AG04449 (cell line): ENCODE measurements around the gene TNFRSF13B.

Experiments
- CTCF ChIA-PET: fragments of 350-600 bp; formaldehyde crosslinking; extraction: SDS; loops from one replicate; lab custom pipeline; 2021; ENCODE audit warnings: antibody characterized with exemption; lab: Yijun Ruan, JAX
- POLR2A ChIA-PET: fragments of 400-600, 350-600 bp; formaldehyde crosslinking; extraction: SDS; loops from one replicate; lab custom pipeline; 2020; ENCODE audit warnings: antibody characterized with exemption, inconsistent platforms; lab: Yijun Ruan, JAX
- DNase-seq: peaks from one replicate; pipeline ENCODE4 v3.0.0-alpha.2; 2010; ENCODE audit warnings: low read depth, low spot score
- H3K4me3 ChIP-seq: 2 replicates; pipeline ENCODE4 v1.5.1; 2011; ENCODE audit warnings: low read depth, mild to moderate bottlenecking, control low read depth, low read length
- TF ChIP-seq, protein P1 (sequence below): IDR thresholded peaks from one replicate; pipeline ENCODE4 v1.5.1; 2011; ENCODE audit warnings: mild to moderate bottlenecking, moderate library complexity, low read length, control low read depth, inconsistent platforms; ENCODE audit not compliant: insufficient read depth; ENCODE audit errors: missing control alignments

The TNFRSF13B gene

DNA sequence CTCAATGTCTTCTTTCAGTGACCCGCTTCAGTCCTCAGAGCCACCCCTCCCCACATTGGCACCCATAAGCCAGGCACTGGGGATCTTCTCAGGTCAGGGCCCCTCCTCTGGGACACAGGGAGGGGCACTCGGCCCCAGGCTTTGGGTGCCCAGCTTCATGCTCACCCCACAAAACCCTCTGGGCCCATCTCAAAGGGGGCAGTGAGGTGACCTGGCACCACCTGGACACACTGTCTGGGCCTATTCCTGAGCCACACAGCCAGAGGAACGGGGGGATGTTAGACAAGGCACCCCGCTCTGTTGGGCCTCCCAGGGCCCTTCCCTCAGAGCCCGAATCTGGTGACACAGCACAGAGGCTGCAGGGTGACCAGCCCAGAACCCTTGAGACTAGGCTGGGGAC is 36.1 kb downstream of the TNFRSF13B start:
- ChIA-PET POLR2A (no interaction called here), CTCF (no interaction called here)
- no peak for DNase-seq
- no peak overlapping the region for H3K4me3 ChIP-seq
- TF ChIP-seq, protein P1, sequence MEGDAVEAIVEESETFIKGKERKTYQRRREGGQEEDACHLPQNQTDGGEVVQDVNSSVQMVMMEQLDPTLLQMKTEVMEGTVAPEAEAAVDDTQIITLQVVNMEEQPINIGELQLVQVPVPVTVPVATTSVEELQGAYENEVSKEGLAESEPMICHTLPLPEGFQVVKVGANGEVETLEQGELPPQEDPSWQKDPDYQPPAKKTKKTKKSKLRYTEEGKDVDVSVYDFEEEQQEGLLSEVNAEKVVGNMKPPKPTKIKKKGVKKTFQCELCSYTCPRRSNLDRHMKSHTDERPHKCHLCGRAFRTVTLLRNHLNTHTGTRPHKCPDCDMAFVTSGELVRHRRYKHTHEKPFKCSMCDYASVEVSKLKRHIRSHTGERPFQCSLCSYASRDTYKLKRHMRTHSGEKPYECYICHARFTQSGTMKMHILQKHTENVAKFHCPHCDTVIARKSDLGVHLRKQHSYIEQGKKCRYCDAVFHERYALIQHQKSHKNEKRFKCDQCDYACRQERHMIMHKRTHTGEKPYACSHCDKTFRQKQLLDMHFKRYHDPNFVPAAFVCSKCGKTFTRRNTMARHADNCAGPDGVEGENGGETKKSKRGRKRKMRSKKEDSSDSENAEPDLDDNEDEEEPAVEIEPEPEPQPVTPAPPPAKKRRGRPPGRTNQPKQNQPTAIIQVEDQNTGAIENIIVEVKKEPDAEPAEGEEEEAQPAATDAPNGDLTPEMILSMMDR, result no peak

GRCh38 chr17:16935241-16935663 is 36.7 kb downstream of the TNFRSF13B start:
- CTCF ChIA-PET, result no interaction called here
- no peak for DNase-seq
- no peak overlapping the region for H3K4me3 ChIP-seq
- TF ChIP-seq, protein P1, result no peak
- POLR2A ChIA-PET, result no interaction called here

- no peak overlapping the region for H3K4me3 ChIP-seq
- CTCF ChIA-PET, result no interaction called here
- TF ChIP-seq, protein P1, result no peak
- POLR2A ChIA-PET, result no interaction called here
- DNase-seq, result no peak
These were observed 37.1 kb downstream of the TNFRSF13B start for GRCh38 chr17:16934836-16935235.

- no peak overlapping the region for H3K4me3 ChIP-seq
- POLR2A ChIA-PET, result no interaction called here
- no peak for DNase-seq
- TF ChIP-seq, protein P1, result no peak
- CTCF ChIA-PET, result no interaction called here
These were observed 37.7 kb downstream of the TNFRSF13B start for GRCh38 chr17:16934133-16934795.

- TF ChIP-seq, protein P1, result no peak
- no peak for DNase-seq
- ChIA-PET CTCF (no interaction called here), POLR2A (no interaction called here)
- H3K4me3 ChIP-seq, result no peak overlapping the region
These were observed 38.4 kb downstream of the TNFRSF13B start for GRCh38 chr17:16933317-16934132.

DNA sequence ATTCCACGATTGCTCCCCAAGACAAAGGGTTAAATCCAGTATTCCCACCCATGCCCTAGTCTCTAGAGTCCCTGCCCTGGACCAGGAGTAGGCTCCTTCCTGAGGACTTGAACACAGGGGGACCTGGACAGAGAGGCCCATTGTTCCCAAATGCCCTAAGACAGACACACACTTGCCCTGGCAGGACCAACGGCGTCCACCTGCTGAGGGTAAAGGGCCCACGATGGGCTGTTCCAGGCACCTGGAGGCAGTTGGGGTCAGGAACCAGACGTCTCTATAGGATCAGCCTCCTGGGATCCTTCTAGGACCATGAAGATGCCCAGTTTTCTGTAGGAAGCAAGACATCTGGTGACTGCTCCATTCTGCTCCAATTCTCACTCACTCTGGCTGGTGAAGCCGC is 39.3 kb downstream of the TNFRSF13B start:
- ChIA-PET CTCF (no interaction called here), POLR2A (no interaction called here)
- TF ChIP-seq, protein P1, result no peak
- no peak overlapping the region for H3K4me3 ChIP-seq
- DNase-seq, result no peak
